A673 (cell line): ENCODE measurements around the gene PSMB10. TPM values are rescaled to one million over a fixed set of nuclear protein-coding genes. Genes with fewer than 3 reads are reported as not detected.

ENCODE experiments used
- BruUV-seq: library from RNA; stranded (reverse); fragments of 400-500 nt; replicated peaks from 2 replicates; lab custom pipeline; 2021; lab: Mats Ljungman, UMichigan
- CTCF ChIA-PET: fragments of 300-600 bp; sonication (Branson Sonifier 250); formaldehyde crosslinking; loops from one replicate; lab custom pipeline; 2022; ENCODE audit warnings: antibody characterized with exemption; lab: Charles Lee
- POLR2A ChIA-PET: fragments of 300-600 bp; sonication (Branson Sonifier 250); formaldehyde crosslinking; loops from one replicate; lab custom pipeline; 2022; ENCODE audit warnings: antibody characterized with exemption; ENCODE audit not compliant: low non-redundant PET; lab: Charles Lee
- DNase-seq: peaks from one replicate; pipeline ENCODE4 v3.0.0-alpha.2; 2015; ENCODE audit warnings: low spot score
- H3K27ac ChIP-seq: fragments of 200-600 bp; sonication (generic); 2 replicates; pipeline ENCODE4 v1.5.1; 2016; ENCODE audit warnings: mixed run types, low read depth, mild to moderate bottlenecking, mixed read lengths, antibody characterized with exemption, low read length; ENCODE audit not compliant: poor library complexity, severe bottlenecking
- H3K27me3 ChIP-seq: fragments of 200-600 bp; sonication (generic); replicated peaks from 2 replicates; pipeline ENCODE4 v1.6.1; 2017; ENCODE audit warnings: mixed run types, low read depth, mild to moderate bottlenecking, mixed read lengths, antibody characterized with exemption, low read length; ENCODE audit not compliant: insufficient read depth, poor library complexity
- H3K36me3 ChIP-seq: fragments of 200-600 bp; sonication (generic); 2 replicates; pipeline ENCODE4 v1.6.1; 2016; ENCODE audit warnings: mixed run types, mild to moderate bottlenecking, mixed read lengths, antibody characterized with exemption, low read length; ENCODE audit not compliant: insufficient read depth, poor library complexity, severe bottlenecking
- H3K4me1 ChIP-seq: fragments of 200-600 bp; sonication (generic); 2 replicates; pipeline ENCODE4 v1.6.1; 2017; ENCODE audit warnings: mixed run types, mild to moderate bottlenecking, mixed read lengths, antibody characterized with exemption, low read length; ENCODE audit not compliant: insufficient read depth, poor library complexity, severe bottlenecking
- H3K4me3 ChIP-seq: fragments of 200-600 bp; sonication (generic); 2 replicates; pipeline ENCODE4 v1.5.1; 2016; ENCODE audit warnings: low read depth, mixed run types, mild to moderate bottlenecking, mixed read lengths, low read length; ENCODE audit not compliant: poor library complexity, severe bottlenecking
- H3K9me3 ChIP-seq: fragments of 200-600 bp; sonication (generic); 2 replicates; pipeline ENCODE4 v1.6.1; 2016; ENCODE audit warnings: mixed run types, low read depth, mild to moderate bottlenecking, mixed read lengths, antibody characterized with exemption, low read length; ENCODE audit not compliant: poor library complexity, severe bottlenecking
- CTCF ChIP-seq: fragments of 300-800, 200-600 bp; sonication (generic); conservative IDR thresholded peaks from 2 replicates; pipeline ENCODE4 v1.5.1; 2017; ENCODE audit warnings: low read depth, mild to moderate bottlenecking, antibody characterized with exemption, low read length, moderate library complexity, mixed read lengths
- EZH2 ChIP-seq: fragments of 200-600 bp; sonication (generic); IDR thresholded peaks from 2 replicates; pipeline ENCODE4 v1.6.1; 2017; ENCODE audit warnings: borderline replicate concordance, low read depth, mild to moderate bottlenecking, mixed read lengths, antibody characterized with exemption, low read length; ENCODE audit not compliant: poor library complexity, severe bottlenecking
- intact Hi-C: fragments of 100-400 bp; cut with micrococcal nuclease; formaldehyde crosslinking; loops from one replicate; pipeline ENCODE4 v1.10.0; 2022; ENCODE audit not compliant: unreplicated experiment
- total RNA-seq: library from RNA; stranded (reverse); gene quantifications from 2 replicates; pipeline ENCODE4 v1.2.3, GENCODE V29; 2021

The PSMB10 gene
- total RNA-seq, 1 experiment from 2014 or later = 21.6 TPM

GRCh38 chr16:67931712-67932461 lies 4.8 kb downstream of the PSMB10 start, which contains the start of gene CTRL:
TSS of gene CTRL (minus strand) at chr16:67931862. CDS start at chr16:67931852, 10 bp downstream.
- Histone ChIP-seq H3K9me3 (no peaks in the 10 kb centered on the region), H3K27me3 (no peaks in the 10 kb centered on the region), H3K36me3 (peaks cover 15% of the 10 kb centered on the region), H3K4me3 (no peak within 1 kb of the TSS), H3K4me1 (peaks cover 14% of the 10 kb centered on the region), H3K27ac (no peak within 1 kb of the TSS)
- CTCF ChIA-PET = interaction anchor here (0.5 to 2.6 kb wide), 2 partner anchors 47 to 112 kb away, joined by 7 to 12 read pairs; partner anchors contain the start of gene NRN1L
- no peak for DNase-seq
- BruUV-seq = no TSS peak
- POLR2A ChIA-PET = no interaction called here
- TF ChIP-seq CTCF (no peak), EZH2 (no peak)
- intact Hi-C loops = no loop called here

GRCh38 chr16:67930678-67931211 lies 5.9 kb downstream of the PSMB10 start:
- TF ChIP-seq CTCF = no peak
- no peak for TF ChIP-seq EZH2
- POLR2A ChIA-PET = no interaction called here
- peaks cover 25% of the 10 kb centered on the region for H3K4me1 ChIP-seq
- no peak overlapping the region for H3K27ac ChIP-seq
- no peaks in the 10 kb centered on the region for H3K9me3 ChIP-seq
- DNase-seq = no peak
- H3K27me3 ChIP-seq = no peaks in the 10 kb centered on the region
- peaks cover 15% of the 10 kb centered on the region for H3K36me3 ChIP-seq
- CTCF ChIA-PET = interaction anchor here (2.6 kb wide), 1 partner anchor 46 kb away, joined by 7 read pairs; the partner anchor contains the start of gene NRN1L
- no TSS peak for BruUV-seq
- H3K4me3 ChIP-seq = no peak overlapping the region
- intact Hi-C loops = no loop called here

GRCh38 chr16:67930191-67930590 lies 6.5 kb downstream of the PSMB10 start:
- Histone ChIP-seq H3K36me3 (peaks cover 15% of the 10 kb centered on the region), H3K27ac (no peak overlapping the region), H3K4me3 (no peak overlapping the region), H3K27me3 (no peaks in the 10 kb centered on the region), H3K9me3 (no peaks in the 10 kb centered on the region), H3K4me1 (peaks cover 31% of the 10 kb centered on the region)
- ChIA-PET CTCF (interaction anchor here (0.6 to 2.6 kb wide), 2 partner anchors 45 to 71 kb away, joined by 4 to 7 read pairs; partner anchors contain the start of gene NRN1L), POLR2A (no interaction called here)
- no peak for DNase-seq
- no TSS peak for BruUV-seq
- no peak for TF ChIP-seq EZH2
- no peak for TF ChIP-seq CTCF
- intact Hi-C loops = no loop called here
